Measurements from ENCODE around the gene INO80D.
"Not testable (repeated sequence)": the region's sequence is repeated elsewhere in the genome, so short reads cannot be mapped to it uniquely, and the experiment has no call there.

DNA sequence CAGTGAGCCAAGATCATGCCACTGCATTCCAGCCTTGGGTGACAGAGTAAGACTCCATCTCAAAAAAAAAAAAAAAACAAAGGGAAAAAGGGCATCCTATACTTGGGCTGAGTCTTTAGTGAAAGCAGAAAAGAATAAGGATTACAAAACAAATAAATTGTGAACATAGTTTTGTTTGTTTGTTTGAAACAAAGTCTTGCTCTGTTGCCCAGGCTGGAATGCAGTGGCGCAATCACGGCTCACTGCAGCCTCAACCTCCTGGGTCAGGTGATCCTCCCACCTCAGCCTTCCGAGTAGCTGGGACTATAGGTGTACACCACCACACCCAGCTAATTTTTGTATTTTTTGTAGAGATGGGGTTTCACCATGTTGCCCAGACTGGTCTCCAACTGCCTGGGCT, 36.6 kb upstream of the INO80D start:
- not testable (repeated sequence) for TF ChIP-seq POLR2AphosphoS5 (IDR thresholded peaks at IDR 0.05; ENCODE audit: low read depth); GABPA (IDR thresholded peaks at IDR 0.05; ENCODE audit: low read depth); SPI1 (IDR thresholded peaks at IDR 0.05; ENCODE audit: borderline replicate concordance, low read depth)
- TF ChIP-seq, protein P1, sequence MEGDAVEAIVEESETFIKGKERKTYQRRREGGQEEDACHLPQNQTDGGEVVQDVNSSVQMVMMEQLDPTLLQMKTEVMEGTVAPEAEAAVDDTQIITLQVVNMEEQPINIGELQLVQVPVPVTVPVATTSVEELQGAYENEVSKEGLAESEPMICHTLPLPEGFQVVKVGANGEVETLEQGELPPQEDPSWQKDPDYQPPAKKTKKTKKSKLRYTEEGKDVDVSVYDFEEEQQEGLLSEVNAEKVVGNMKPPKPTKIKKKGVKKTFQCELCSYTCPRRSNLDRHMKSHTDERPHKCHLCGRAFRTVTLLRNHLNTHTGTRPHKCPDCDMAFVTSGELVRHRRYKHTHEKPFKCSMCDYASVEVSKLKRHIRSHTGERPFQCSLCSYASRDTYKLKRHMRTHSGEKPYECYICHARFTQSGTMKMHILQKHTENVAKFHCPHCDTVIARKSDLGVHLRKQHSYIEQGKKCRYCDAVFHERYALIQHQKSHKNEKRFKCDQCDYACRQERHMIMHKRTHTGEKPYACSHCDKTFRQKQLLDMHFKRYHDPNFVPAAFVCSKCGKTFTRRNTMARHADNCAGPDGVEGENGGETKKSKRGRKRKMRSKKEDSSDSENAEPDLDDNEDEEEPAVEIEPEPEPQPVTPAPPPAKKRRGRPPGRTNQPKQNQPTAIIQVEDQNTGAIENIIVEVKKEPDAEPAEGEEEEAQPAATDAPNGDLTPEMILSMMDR (IDR thresholded peaks at IDR 0.05; ENCODE audit: insufficient read depth, low read length): not testable (repeated sequence)
